ENCODE data around the gene UBR3.
"Not testable (repeated sequence)": the region's sequence is repeated elsewhere in the genome, so short reads cannot be mapped to it uniquely, and the experiment has no call there.

Gene UBR3

DNA sequence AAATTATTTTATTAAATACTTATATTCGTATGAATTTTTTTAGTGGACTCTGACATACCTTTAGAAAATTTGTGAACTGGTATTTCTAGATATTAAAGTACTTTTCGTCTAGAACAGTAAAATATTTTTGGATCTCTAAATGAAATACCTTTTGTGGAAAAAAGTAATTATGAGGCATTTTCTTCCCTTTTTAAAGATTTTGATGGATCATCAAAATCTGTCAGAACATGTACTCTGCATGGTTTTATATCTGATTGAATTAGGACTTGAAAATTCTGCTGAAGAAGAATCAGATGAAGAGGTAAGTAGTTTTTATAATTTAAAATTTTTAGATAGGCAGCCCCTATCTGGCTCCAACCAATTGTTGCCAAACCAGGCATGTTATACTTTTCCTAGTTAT, 118.8 kb downstream of the UBR3 start:
- no CpG with 5 or more reads among the region's 2 CpGs for WGBS (ENCODE audit: insufficient coverage, insufficient read length)
- Histone ChIP-seq H3K4me1 (ENCODE audit: control insufficient read depth, insufficient read depth, low read length) (no peaks in the 10 kb centered on the region), H3K27ac (ENCODE audit: low read length) (no peak overlapping the region), H3K36me3 (ENCODE audit: control insufficient read depth, insufficient read depth, low read length) (no peaks in the 10 kb centered on the region), H3K27me3 (ENCODE audit: control insufficient read depth, insufficient read depth, low read length) (no peaks in the 10 kb centered on the region), H3K9me3 (ENCODE audit: control insufficient read depth, insufficient read depth, low read length) (no peaks in the 10 kb centered on the region), H3K4me3 (ENCODE audit: low read length) (no peak overlapping the region)
- no peak for DNase-seq (ENCODE audit: low read depth, low spot score)

DNA sequence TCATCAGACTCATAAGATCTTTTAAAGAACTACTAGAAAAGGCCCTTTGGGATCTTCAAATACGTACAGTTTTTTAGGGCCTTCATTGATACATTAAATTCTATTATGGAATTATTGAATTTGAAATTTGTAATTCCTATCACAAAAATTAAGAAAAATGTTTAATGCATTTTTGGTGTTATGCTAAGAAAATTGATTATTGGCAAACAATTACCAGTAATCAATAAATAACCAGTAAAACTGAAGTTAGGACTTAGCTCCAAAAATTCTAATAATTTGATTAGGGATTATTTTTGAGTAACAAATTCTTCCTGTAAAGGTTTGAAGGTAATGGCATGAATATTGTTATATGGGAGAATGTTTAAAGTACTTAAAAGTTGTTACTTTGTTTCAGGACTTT, 119.3 kb downstream of the UBR3 start:
- Histone ChIP-seq H3K4me1 (ENCODE audit: control insufficient read depth, insufficient read depth, low read length) (no peaks in the 10 kb centered on the region), H3K27ac (ENCODE audit: low read length) (no peak overlapping the region), H3K9me3 (ENCODE audit: control insufficient read depth, insufficient read depth, low read length) (no peaks in the 10 kb centered on the region), H3K27me3 (ENCODE audit: control insufficient read depth, insufficient read depth, low read length) (no peaks in the 10 kb centered on the region), H3K36me3 (ENCODE audit: control insufficient read depth, insufficient read depth, low read length) (no peaks in the 10 kb centered on the region), H3K4me3 (ENCODE audit: low read length) (no peak overlapping the region)
- DNase-seq (ENCODE audit: low read depth, low spot score) = no peak
- WGBS (ENCODE audit: insufficient coverage, insufficient read length) = no CpG with 5 or more reads among the region's 1 CpG

DNA sequence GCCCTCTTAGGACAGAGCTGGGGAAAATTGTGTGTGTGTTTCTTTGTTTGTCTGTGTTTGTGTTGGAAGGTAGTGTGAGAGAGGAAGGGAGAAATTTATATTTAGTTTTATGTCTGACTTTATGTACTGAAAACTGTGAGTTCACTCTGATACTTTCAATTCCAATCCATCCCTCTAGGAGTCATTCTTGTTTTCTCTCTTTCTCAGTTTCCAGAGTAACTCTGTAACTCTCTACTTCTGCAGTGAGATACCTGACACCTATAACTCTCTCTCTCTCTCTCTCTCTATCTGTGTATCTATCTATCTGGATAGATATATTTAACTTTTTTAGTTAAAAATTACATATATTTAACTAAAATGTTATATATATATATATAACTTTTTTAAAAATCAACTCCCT, 128.7 kb downstream of the UBR3 start:
- H3K9me3 ChIP-seq (ENCODE audit: control insufficient read depth, insufficient read depth, low read length) = no peaks in the 10 kb centered on the region
- H3K4me1 ChIP-seq (ENCODE audit: control insufficient read depth, insufficient read depth, low read length) = no peaks in the 10 kb centered on the region
- H3K27ac ChIP-seq (ENCODE audit: low read length) = no peak overlapping the region
- no peaks in the 10 kb centered on the region for H3K36me3 ChIP-seq (ENCODE audit: control insufficient read depth, insufficient read depth, low read length)
- H3K27me3 ChIP-seq (ENCODE audit: control insufficient read depth, insufficient read depth, low read length) = no peaks in the 10 kb centered on the region
- DNase-seq (ENCODE audit: low read depth, low spot score) = no peak
- no peak overlapping the region for H3K4me3 ChIP-seq (ENCODE audit: low read length)

GRCh38 chr2:169957219-169957618, 130.0 kb downstream of the UBR3 start:
- H3K9me3 ChIP-seq (ENCODE audit: control insufficient read depth, insufficient read depth, low read length); H3K27me3 ChIP-seq (ENCODE audit: control insufficient read depth, insufficient read depth, low read length); H3K27ac ChIP-seq (ENCODE audit: low read length); DNase-seq (ENCODE audit: low read depth, low spot score); H3K4me3 ChIP-seq (ENCODE audit: low read length); H3K36me3 ChIP-seq (ENCODE audit: control insufficient read depth, insufficient read depth, low read length); H3K4me1 ChIP-seq (ENCODE audit: control insufficient read depth, insufficient read depth, low read length): not testable (repeated sequence)
- no CpG with 5 or more reads among the region's 5 CpGs for WGBS (ENCODE audit: insufficient coverage, insufficient read length)

DNA sequence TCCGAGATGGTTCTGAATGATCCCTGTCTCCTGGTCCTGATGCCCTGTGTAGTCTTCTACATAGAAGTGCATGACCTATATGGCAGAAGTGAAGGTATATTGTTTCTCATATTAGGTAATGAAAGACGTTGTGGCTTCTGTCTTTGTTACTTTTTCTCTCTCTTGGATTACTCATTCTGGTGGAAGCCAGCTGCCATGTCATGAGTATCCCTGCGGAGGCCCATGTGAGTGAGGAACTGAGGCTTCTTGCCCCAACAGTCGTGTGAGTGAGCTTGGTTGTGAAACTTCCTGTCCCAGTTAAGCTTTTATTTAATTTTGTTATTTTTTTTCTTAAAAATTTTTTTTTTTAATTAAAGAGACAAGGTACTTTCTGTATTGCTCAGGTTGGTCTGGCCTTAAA, 134.7 kb downstream of the UBR3 start:
- no peak overlapping the region for H3K27ac ChIP-seq (ENCODE audit: low read length)
- no CpG with 5 or more reads among the region's 4 CpGs for WGBS (ENCODE audit: insufficient coverage, insufficient read length)
- no peaks in the 10 kb centered on the region for H3K4me1 ChIP-seq (ENCODE audit: control insufficient read depth, insufficient read depth, low read length)
- H3K9me3 ChIP-seq (ENCODE audit: control insufficient read depth, insufficient read depth, low read length) = no peaks in the 10 kb centered on the region
- H3K27me3 ChIP-seq (ENCODE audit: control insufficient read depth, insufficient read depth, low read length) = no peaks in the 10 kb centered on the region
- DNase-seq (ENCODE audit: low read depth, low spot score) = no peak
- no peaks in the 10 kb centered on the region for H3K36me3 ChIP-seq (ENCODE audit: control insufficient read depth, insufficient read depth, low read length)
- H3K4me3 ChIP-seq (ENCODE audit: low read length) = no peak overlapping the region

DNA sequence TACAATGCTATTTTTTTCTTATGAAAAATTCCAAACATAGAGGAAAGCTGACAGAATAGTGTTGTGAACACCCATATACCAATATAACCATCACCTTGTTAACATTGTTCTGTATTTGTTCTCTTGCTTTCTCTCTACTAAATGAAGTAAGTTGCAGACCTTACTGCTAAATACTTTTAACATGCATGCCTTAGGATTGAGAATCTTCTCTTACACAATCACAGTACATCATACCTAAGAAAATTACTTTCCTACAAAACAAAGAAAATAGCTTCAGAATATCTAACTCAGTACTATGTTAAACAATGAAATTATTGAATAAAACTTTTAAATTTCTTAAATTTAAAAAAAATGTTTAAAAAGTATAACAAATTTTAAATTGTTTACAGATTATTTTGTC, 136.5 kb downstream of the UBR3 start:
- no peaks in the 10 kb centered on the region for H3K36me3 ChIP-seq (ENCODE audit: control insufficient read depth, insufficient read depth, low read length)

GRCh38 chr2:169964740-169965139, 137.5 kb downstream of the UBR3 start:
- no peaks in the 10 kb centered on the region for H3K4me1 ChIP-seq (ENCODE audit: control insufficient read depth, insufficient read depth, low read length)
- H3K4me3 ChIP-seq (ENCODE audit: low read length) = no peak overlapping the region
- no CpG with 5 or more reads among the region's 2 CpGs for WGBS (ENCODE audit: insufficient coverage, insufficient read length)
- no peaks in the 10 kb centered on the region for H3K9me3 ChIP-seq (ENCODE audit: control insufficient read depth, insufficient read depth, low read length)
- H3K36me3 ChIP-seq (ENCODE audit: control insufficient read depth, insufficient read depth, low read length) = no peaks in the 10 kb centered on the region
- no peak for DNase-seq (ENCODE audit: low read depth, low spot score)
- H3K27ac ChIP-seq (ENCODE audit: low read length) = no peak overlapping the region
- H3K27me3 ChIP-seq (ENCODE audit: control insufficient read depth, insufficient read depth, low read length) = no peaks in the 10 kb centered on the region

More for the DNA sequence above, 136.5 kb downstream of the UBR3 start:
- Histone ChIP-seq H3K9me3 (ENCODE audit: control insufficient read depth, insufficient read depth, low read length) (no peaks in the 10 kb centered on the region), H3K4me1 (ENCODE audit: control insufficient read depth, insufficient read depth, low read length) (no peaks in the 10 kb centered on the region), H3K4me3 (ENCODE audit: low read length) (no peak overlapping the region), H3K27me3 (ENCODE audit: control insufficient read depth, insufficient read depth, low read length) (no peaks in the 10 kb centered on the region), H3K27ac (ENCODE audit: low read length) (no peak overlapping the region)
- DNase-seq (ENCODE audit: low read depth, low spot score) = no peak

DNA sequence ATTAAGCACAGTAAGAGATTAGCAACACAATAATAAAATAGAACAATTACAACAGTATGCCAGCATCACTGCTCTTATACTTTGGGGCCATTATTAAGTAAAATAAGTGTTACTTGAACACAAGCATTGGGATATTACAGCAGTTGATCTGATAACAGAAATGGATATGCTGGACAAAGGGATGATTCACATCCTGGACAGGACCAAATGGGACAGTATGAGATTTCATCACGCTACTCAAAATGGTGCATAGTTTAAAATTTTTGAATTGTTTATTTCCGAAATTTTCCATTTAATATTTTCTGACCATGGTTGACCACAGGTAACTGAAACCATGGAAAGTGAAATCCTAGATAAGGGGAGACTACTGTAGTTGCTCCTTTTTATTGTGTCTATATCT, 138.2 kb downstream of the UBR3 start:
- Histone ChIP-seq H3K9me3 (ENCODE audit: control insufficient read depth, insufficient read depth, low read length) (no peaks in the 10 kb centered on the region), H3K4me3 (ENCODE audit: low read length) (no peak overlapping the region), H3K27ac (ENCODE audit: low read length) (no peak overlapping the region), H3K27me3 (ENCODE audit: control insufficient read depth, insufficient read depth, low read length) (no peaks in the 10 kb centered on the region), H3K36me3 (ENCODE audit: control insufficient read depth, insufficient read depth, low read length) (no peaks in the 10 kb centered on the region), H3K4me1 (ENCODE audit: control insufficient read depth, insufficient read depth, low read length) (no peaks in the 10 kb centered on the region)
- DNase-seq (ENCODE audit: low read depth, low spot score) = no peak
- no CpG with 5 or more reads among the region's 2 CpGs for WGBS (ENCODE audit: insufficient coverage, insufficient read length)

- no peak for DNase-seq (ENCODE audit: low read depth, low spot score)
- Histone ChIP-seq H3K27ac (ENCODE audit: low read length) (no peak overlapping the region), H3K27me3 (ENCODE audit: control insufficient read depth, insufficient read depth, low read length) (no peaks in the 10 kb centered on the region), H3K4me1 (ENCODE audit: control insufficient read depth, insufficient read depth, low read length) (no peaks in the 10 kb centered on the region), H3K9me3 (ENCODE audit: control insufficient read depth, insufficient read depth, low read length) (no peaks in the 10 kb centered on the region), H3K4me3 (ENCODE audit: low read length) (no peak overlapping the region), H3K36me3 (ENCODE audit: control insufficient read depth, insufficient read depth, low read length) (no peaks in the 10 kb centered on the region)
- no CpG with 5 or more reads among the region's 4 CpGs for WGBS (ENCODE audit: insufficient coverage, insufficient read length)
Measured at GRCh38 chr2:169966454-169966853, 139.2 kb downstream of the UBR3 start.

- Histone ChIP-seq H3K27ac (ENCODE audit: low read length) (no peak overlapping the region), H3K4me1 (ENCODE audit: control insufficient read depth, insufficient read depth, low read length) (no peaks in the 10 kb centered on the region), H3K9me3 (ENCODE audit: control insufficient read depth, insufficient read depth, low read length) (no peaks in the 10 kb centered on the region), H3K4me3 (ENCODE audit: low read length) (no peak overlapping the region), H3K27me3 (ENCODE audit: control insufficient read depth, insufficient read depth, low read length) (no peaks in the 10 kb centered on the region), H3K36me3 (ENCODE audit: control insufficient read depth, insufficient read depth, low read length) (no peaks in the 10 kb centered on the region)
- DNase-seq (ENCODE audit: low read depth, low spot score) = no peak
Measured at GRCh38 chr2:169968743-169969142, 141.5 kb downstream of the UBR3 start.

DNA sequence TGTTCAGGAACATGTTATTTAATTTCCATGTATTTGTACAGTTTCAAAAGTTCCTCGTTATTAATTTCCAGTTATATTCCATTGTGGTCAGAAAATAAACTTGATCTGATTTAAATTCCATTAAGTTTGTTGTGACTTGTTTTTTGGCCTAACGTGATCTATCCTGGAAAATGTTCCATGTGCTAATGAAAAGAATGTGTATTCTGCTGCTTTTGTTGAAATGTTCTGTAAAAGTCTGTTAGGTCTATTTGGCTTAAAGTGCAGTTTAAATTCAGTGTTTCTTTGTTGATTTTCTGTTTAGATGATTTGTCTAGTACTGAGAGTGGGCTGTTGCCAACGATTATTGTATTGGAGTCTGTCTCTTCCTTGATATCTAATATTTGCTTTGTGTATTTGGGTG, 148.0 kb downstream of the UBR3 start:
- no peak for DNase-seq (ENCODE audit: low read depth, low spot score)
- no peaks in the 10 kb centered on the region for H3K4me1 ChIP-seq (ENCODE audit: control insufficient read depth, insufficient read depth, low read length)
- H3K27ac ChIP-seq (ENCODE audit: low read length) = no peak overlapping the region
- H3K4me3 ChIP-seq (ENCODE audit: low read length) = no peak overlapping the region
- H3K9me3 ChIP-seq (ENCODE audit: control insufficient read depth, insufficient read depth, low read length) = no peaks in the 10 kb centered on the region
- H3K27me3 ChIP-seq (ENCODE audit: control insufficient read depth, insufficient read depth, low read length) = no peaks in the 10 kb centered on the region
- no peaks in the 10 kb centered on the region for H3K36me3 ChIP-seq (ENCODE audit: control insufficient read depth, insufficient read depth, low read length)
- no CpG with 5 or more reads among the region's 3 CpGs for WGBS (ENCODE audit: insufficient coverage, insufficient read length)

All from iPS DF 6.9 (cell line).